ENCODE data around the gene GPM6B.

Gene GPM6B

GRCh38 chrX:13843150-13843721 is 26.3 kb upstream of the GPM6B start:
- H3K36me3 ChIP-seq (ENCODE audit: control insufficient read depth, insufficient read depth, low read length) = no peaks in the 10 kb centered on the region
- no CpG with 5 or more reads among the region's 1 CpG for WGBS, 2 experiments

GRCh38 chrX:13840121-13840520 is 23.2 kb upstream of the GPM6B start:
- H3K36me3 ChIP-seq (ENCODE audit: control insufficient read depth, insufficient read depth, low read length) = no peaks in the 10 kb centered on the region
- WGBS, 2 experiments = 83 to 84% methylated on average over 6 to 7 of the region's 7 CpGs
- no peaks in the 10 kb centered on the region for H3K27me3 ChIP-seq (ENCODE audit: control insufficient read depth, insufficient read depth, low read length, poor library complexity, severe bottlenecking)
- no peak overlapping the region for H3K4me3 ChIP-seq (ENCODE audit: insufficient read depth, low read depth, low read length)
- no peak overlapping the region for H3K27ac ChIP-seq (ENCODE audit: insufficient read depth, low read depth, low read length, poor library complexity, severe bottlenecking)
- peaks cover 19% of the 10 kb centered on the region for H3K4me1 ChIP-seq (ENCODE audit: control insufficient read depth, insufficient read depth, low read length)
- no peaks in the 10 kb centered on the region for H3K9me3 ChIP-seq (ENCODE audit: control insufficient read depth, low read length)

More at GRCh38 chrX:13843150-13843721, 26.3 kb upstream of the GPM6B start:
- H3K4me3 ChIP-seq (ENCODE audit: insufficient read depth, low read depth, low read length) = no peak overlapping the region
- no peaks in the 10 kb centered on the region for H3K27me3 ChIP-seq (ENCODE audit: control insufficient read depth, insufficient read depth, low read length, poor library complexity, severe bottlenecking)
- no peaks in the 10 kb centered on the region for H3K9me3 ChIP-seq (ENCODE audit: control insufficient read depth, low read length)
- peaks cover 5% of the 10 kb centered on the region for H3K4me1 ChIP-seq (ENCODE audit: control insufficient read depth, insufficient read depth, low read length)
- no peak overlapping the region for H3K27ac ChIP-seq (ENCODE audit: insufficient read depth, low read depth, low read length, poor library complexity, severe bottlenecking)

GRCh38 chrX:13837290-13837745 is 20.4 kb upstream of the GPM6B start:
- no peaks in the 10 kb centered on the region for H3K27me3 ChIP-seq (ENCODE audit: control insufficient read depth, insufficient read depth, low read length, poor library complexity, severe bottlenecking)
- peak overlapping the region; percentile 44 for H3K27ac ChIP-seq (ENCODE audit: insufficient read depth, low read depth, low read length, poor library complexity, severe bottlenecking)
- H3K9me3 ChIP-seq (ENCODE audit: control insufficient read depth, low read length) = no peaks in the 10 kb centered on the region
- no peak overlapping the region for H3K4me3 ChIP-seq (ENCODE audit: insufficient read depth, low read depth, low read length)
- WGBS, 2 experiments = 7 to 8% methylated on average over 2 to 7 of the region's 7 CpGs
- H3K4me1 ChIP-seq (ENCODE audit: control insufficient read depth, insufficient read depth, low read length) = peaks cover 19% of the 10 kb centered on the region
- no peaks in the 10 kb centered on the region for H3K36me3 ChIP-seq (ENCODE audit: control insufficient read depth, insufficient read depth, low read length)

DNA sequence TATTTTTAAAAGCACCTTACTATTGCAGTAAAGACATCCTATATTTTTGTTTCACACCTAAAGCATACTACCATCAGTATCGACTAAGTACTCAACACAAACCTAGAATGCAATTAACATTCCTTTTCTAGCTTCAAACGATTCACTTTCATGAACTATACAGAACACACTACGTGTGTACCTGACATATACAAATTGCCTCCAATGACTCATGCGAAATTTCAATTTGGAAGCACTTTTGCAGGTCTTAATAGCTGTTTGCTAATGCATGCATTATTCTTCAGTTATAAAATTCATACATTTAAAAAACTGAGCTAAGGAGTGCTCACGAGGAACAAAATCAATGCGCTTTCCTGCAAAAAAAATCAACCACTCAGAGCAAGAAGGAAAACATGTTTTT is 19.7 kb upstream of the GPM6B start:
- Histone ChIP-seq H3K4me1 (ENCODE audit: control insufficient read depth, insufficient read depth, low read length) (peaks cover 19% of the 10 kb centered on the region), H3K27ac (ENCODE audit: insufficient read depth, low read depth, low read length, poor library complexity, severe bottlenecking) (no peak overlapping the region)

DNA sequence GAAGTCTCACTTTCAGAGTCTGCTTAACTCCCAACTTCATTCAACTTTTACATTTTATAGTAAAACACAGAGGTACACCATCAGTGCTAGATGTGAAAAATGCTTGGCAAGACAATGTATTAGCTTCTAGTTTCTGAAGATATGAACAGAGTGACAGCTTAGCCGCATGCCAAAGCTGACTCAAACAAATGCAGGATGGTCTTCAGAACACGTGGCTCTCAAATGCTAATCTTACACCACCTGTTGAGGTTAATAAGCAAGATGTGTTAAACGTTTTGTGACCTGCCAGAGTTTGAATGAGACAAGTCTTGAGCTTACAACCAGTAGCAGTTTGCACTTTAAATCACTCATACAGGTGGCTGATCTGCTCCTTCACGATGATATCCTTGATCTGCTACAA is 18.9 kb upstream of the GPM6B start:
- H3K27me3 ChIP-seq (ENCODE audit: control insufficient read depth, insufficient read depth, low read length, poor library complexity, severe bottlenecking) = no peaks in the 10 kb centered on the region
- H3K9me3 ChIP-seq (ENCODE audit: control insufficient read depth, low read length) = no peaks in the 10 kb centered on the region
- H3K27ac ChIP-seq (ENCODE audit: insufficient read depth, low read depth, low read length, poor library complexity, severe bottlenecking) = no peak overlapping the region
- H3K4me3 ChIP-seq (ENCODE audit: insufficient read depth, low read depth, low read length) = no peak overlapping the region
- WGBS, 2 experiments = 16 to 28% methylated on average over 3 to 4 of the region's 4 CpGs
- no peaks in the 10 kb centered on the region for H3K36me3 ChIP-seq (ENCODE audit: control insufficient read depth, insufficient read depth, low read length)
- H3K4me1 ChIP-seq (ENCODE audit: control insufficient read depth, insufficient read depth, low read length) = peaks cover 19% of the 10 kb centered on the region

More for the DNA sequence above, 19.7 kb upstream of the GPM6B start:
- H3K36me3 ChIP-seq (ENCODE audit: control insufficient read depth, insufficient read depth, low read length) = no peaks in the 10 kb centered on the region
- 67 to 84% methylated on average over 5 to 6 of the region's 6 CpGs for WGBS, 2 experiments
- no peaks in the 10 kb centered on the region for H3K27me3 ChIP-seq (ENCODE audit: control insufficient read depth, insufficient read depth, low read length, poor library complexity, severe bottlenecking)
- H3K4me3 ChIP-seq (ENCODE audit: insufficient read depth, low read depth, low read length) = no peak overlapping the region
- H3K9me3 ChIP-seq (ENCODE audit: control insufficient read depth, low read length) = no peaks in the 10 kb centered on the region

DNA sequence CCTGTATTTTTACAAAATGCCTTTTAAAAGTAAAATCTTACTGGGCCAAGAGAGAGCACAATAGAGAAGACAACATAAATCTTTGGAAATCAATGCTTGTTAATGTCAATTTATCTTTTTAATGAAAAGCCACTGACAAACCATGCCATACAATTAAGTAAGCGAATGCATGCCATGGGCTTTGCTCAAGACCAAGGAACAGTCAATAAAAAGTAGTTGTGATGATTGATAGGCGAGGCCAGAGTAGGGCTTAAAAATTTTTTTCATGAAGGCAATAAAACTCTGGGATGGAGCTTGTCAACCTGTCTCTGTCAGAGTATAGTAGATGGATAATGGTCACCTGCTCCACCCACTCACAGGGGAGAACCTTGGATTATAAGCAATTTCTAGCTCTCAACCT is 17.5 kb upstream of the GPM6B start:
- H3K36me3 ChIP-seq (ENCODE audit: control insufficient read depth, insufficient read depth, low read length) = no peaks in the 10 kb centered on the region
- WGBS, 2 experiments = 98 to 100% methylated on average over 2 of the region's 2 CpGs
- H3K27ac ChIP-seq (ENCODE audit: insufficient read depth, low read depth, low read length, poor library complexity, severe bottlenecking) = no peak overlapping the region
- H3K4me3 ChIP-seq (ENCODE audit: insufficient read depth, low read depth, low read length) = no peak overlapping the region
- H3K27me3 ChIP-seq (ENCODE audit: control insufficient read depth, insufficient read depth, low read length, poor library complexity, severe bottlenecking) = no peaks in the 10 kb centered on the region
- peaks cover 19% of the 10 kb centered on the region for H3K4me1 ChIP-seq (ENCODE audit: control insufficient read depth, insufficient read depth, low read length)
- no peaks in the 10 kb centered on the region for H3K9me3 ChIP-seq (ENCODE audit: control insufficient read depth, low read length)

DNA sequence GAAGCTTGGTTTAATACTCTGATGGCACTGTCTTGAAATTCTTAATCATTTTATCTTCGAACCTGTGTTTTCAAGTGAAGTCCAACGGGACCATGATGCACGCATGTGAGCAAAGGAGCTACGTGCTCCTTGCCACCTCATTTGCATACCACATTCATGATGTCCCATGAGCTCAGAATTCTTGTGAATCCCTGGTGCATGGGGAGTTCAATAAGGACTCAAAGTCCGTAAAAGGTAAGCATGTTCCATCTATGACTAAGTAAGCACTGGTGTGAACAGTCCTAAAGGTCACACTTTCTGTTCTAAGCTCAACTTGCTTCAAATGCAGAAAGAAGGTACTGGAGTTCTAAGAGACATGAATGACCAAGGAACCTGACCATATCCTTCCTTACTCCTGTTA is 13.1 kb upstream of the GPM6B start:
- WGBS, 2 experiments = 93 to 95% methylated on average over 5 of the region's 5 CpGs
- Histone ChIP-seq H3K27ac (ENCODE audit: insufficient read depth, low read depth, low read length, poor library complexity, severe bottlenecking) (no peak overlapping the region), H3K9me3 (ENCODE audit: control insufficient read depth, low read length) (no peaks in the 10 kb centered on the region), H3K4me1 (ENCODE audit: control insufficient read depth, insufficient read depth, low read length) (no peaks in the 10 kb centered on the region), H3K36me3 (ENCODE audit: control insufficient read depth, insufficient read depth, low read length) (no peaks in the 10 kb centered on the region), H3K4me3 (ENCODE audit: insufficient read depth, low read depth, low read length) (no peak overlapping the region), H3K27me3 (ENCODE audit: control insufficient read depth, insufficient read depth, low read length, poor library complexity, severe bottlenecking) (no peaks in the 10 kb centered on the region)

- WGBS, 2 experiments = 90 to 93% methylated on average over 2 to 4 of the region's 4 CpGs
- H3K36me3 ChIP-seq (ENCODE audit: control insufficient read depth, insufficient read depth, low read length) = no peaks in the 10 kb centered on the region
- no peak overlapping the region for H3K4me3 ChIP-seq (ENCODE audit: insufficient read depth, low read depth, low read length)
- no peaks in the 10 kb centered on the region for H3K9me3 ChIP-seq (ENCODE audit: control insufficient read depth, low read length)
- H3K4me1 ChIP-seq (ENCODE audit: control insufficient read depth, insufficient read depth, low read length) = no peaks in the 10 kb centered on the region
- H3K27me3 ChIP-seq (ENCODE audit: control insufficient read depth, insufficient read depth, low read length, poor library complexity, severe bottlenecking) = no peaks in the 10 kb centered on the region
- no peak overlapping the region for H3K27ac ChIP-seq (ENCODE audit: insufficient read depth, low read depth, low read length, poor library complexity, severe bottlenecking)
Measured at GRCh38 chrX:13828392-13828791, 11.5 kb upstream of the GPM6B start.

- H3K27me3 ChIP-seq (ENCODE audit: control insufficient read depth, insufficient read depth, low read length, poor library complexity, severe bottlenecking) = no peaks in the 10 kb centered on the region
- H3K27ac ChIP-seq (ENCODE audit: insufficient read depth, low read depth, low read length, poor library complexity, severe bottlenecking) = no peak overlapping the region
- H3K4me3 ChIP-seq (ENCODE audit: insufficient read depth, low read depth, low read length) = no peak overlapping the region
- H3K9me3 ChIP-seq (ENCODE audit: control insufficient read depth, low read length) = no peaks in the 10 kb centered on the region
- WGBS, 2 experiments = 95% methylated on average over 9 of the region's 9 CpGs
- H3K4me1 ChIP-seq (ENCODE audit: control insufficient read depth, insufficient read depth, low read length) = no peaks in the 10 kb centered on the region
- no peaks in the 10 kb centered on the region for H3K36me3 ChIP-seq (ENCODE audit: control insufficient read depth, insufficient read depth, low read length)
Measured at GRCh38 chrX:13827298-13828090, 10.6 kb upstream of the GPM6B start.

DNA sequence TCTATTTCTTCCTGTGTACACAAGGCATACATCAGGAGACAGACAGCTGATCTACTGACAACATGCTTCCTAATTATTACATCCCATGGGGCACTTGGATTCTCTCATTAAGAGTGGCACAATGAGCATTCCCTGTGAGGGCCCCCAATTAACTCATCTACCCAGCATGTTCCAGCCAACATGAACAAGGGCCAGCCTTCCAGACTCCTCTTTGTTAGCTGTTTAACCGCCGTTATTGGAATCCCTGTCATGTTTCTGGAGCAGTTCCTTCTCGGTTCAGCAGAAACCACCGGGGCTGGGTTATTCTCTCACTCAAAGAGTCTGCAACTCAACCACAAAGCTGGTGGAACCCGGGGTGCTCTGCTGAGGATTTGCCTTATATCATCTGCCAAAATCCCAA is 9.9 kb upstream of the GPM6B start:
- Histone ChIP-seq H3K27ac (ENCODE audit: insufficient read depth, low read depth, low read length, poor library complexity, severe bottlenecking) (no peak overlapping the region), H3K36me3 (ENCODE audit: control insufficient read depth, insufficient read depth, low read length) (no peaks in the 10 kb centered on the region), H3K4me3 (ENCODE audit: insufficient read depth, low read depth, low read length) (no peak overlapping the region), H3K9me3 (ENCODE audit: control insufficient read depth, low read length) (no peaks in the 10 kb centered on the region), H3K27me3 (ENCODE audit: control insufficient read depth, insufficient read depth, low read length, poor library complexity, severe bottlenecking) (no peaks in the 10 kb centered on the region), H3K4me1 (ENCODE audit: control insufficient read depth, insufficient read depth, low read length) (no peaks in the 10 kb centered on the region)
- 91 to 92% methylated on average over 5 of the region's 5 CpGs for WGBS, 2 experiments

Data from ectodermal cell (in vitro differentiated cells).